Endothelial cell of umbilical vein (primary cell): ENCODE data around the gene RXFP4. TPM values are rescaled to one million over a fixed set of nuclear protein-coding genes. Genes with fewer than 3 reads are reported as not detected.
A peak's percentile ranks its signal among the peaks of the same experiment; 100 is the strongest.

Source experiments
- BruUV-seq: library from RNA; stranded (reverse); fragments of 400-500 nt; replicated peaks from 2 replicates; lab custom pipeline; 2021; lab: Mats Ljungman, UMichigan
- CTCF ChIA-PET: fragments of 300-600, 350-600 bp; sonication (Branson Sonifier 250); formaldehyde crosslinking; loops from one replicate; lab custom pipeline; 2021; ENCODE audit warnings: antibody characterized with exemption, inconsistent platforms; lab: Charles Lee
- POLR2A ChIA-PET: fragments of 300-600, 350-600 bp; sonication (Branson Sonifier 250); formaldehyde crosslinking; loops from one replicate; lab custom pipeline; 2021; ENCODE audit warnings: antibody characterized with exemption, inconsistent platforms; lab: Charles Lee
- DNase-seq: peaks from one replicate; pipeline ENCODE4 v3.0.0-alpha.2; 2011; ENCODE audit warnings: low read depth, low spot score
- FAIRE-seq: peaks from 2 replicates; lab custom pipeline; 2011; peaks lifted over from hg19 to GRCh38; lab: Jason Lieb, UNC
- H2AFZ ChIP-seq: 2 replicates; pipeline ENCODE4 v1.6.0; 2012; ENCODE audit warnings: low read depth, low read length, control low read depth, inconsistent platforms
- H3K27ac ChIP-seq: 2 replicates; pipeline ENCODE4 v1.5.1; 2011; ENCODE audit warnings: low read depth, mild to moderate bottlenecking, control low read depth, low read length, moderate library complexity; ENCODE audit not compliant: insufficient read depth
- H3K27me3 ChIP-seq, 2 experiments: 2 replicates each; pipeline versions ENCODE4 v1.6.0 to v1.6.1; 2011; ENCODE audit warnings: low read length in 2 of 2, mixed read lengths in 1 of 2; ENCODE audit not compliant: control insufficient read depth in 2 of 2, insufficient read depth in 2 of 2
- H3K36me3 ChIP-seq, 2 experiments: 2 replicates in 1 of 2; 3 replicates in 1 of 2; pipeline ENCODE4 v1.5.1; 2011; ENCODE audit warnings: low read length in 2 of 2, mild to moderate bottlenecking in 1 of 2, moderate library complexity in 1 of 2; ENCODE audit not compliant: control insufficient read depth in 2 of 2, insufficient read depth in 2 of 2; ENCODE audit errors: extremely low read depth in 1 of 2
- H3K4me1 ChIP-seq: 3 replicates; pipeline ENCODE4 v1.5.1; 2011; ENCODE audit warnings: mild to moderate bottlenecking, low read length; ENCODE audit not compliant: control insufficient read depth, insufficient read depth; ENCODE audit errors: extremely low read depth
- H3K4me2 ChIP-seq: 2 replicates; pipeline ENCODE4 v1.6.1; 2011; ENCODE audit warnings: low read length, control low read depth, mixed read lengths; ENCODE audit not compliant: insufficient read depth
- H3K4me3 ChIP-seq, 3 experiments: fragments of 200-600 bp in 1 of 3; sonication (generic), shearing (Covaris generic) in 1 of 3; replicated peaks in 1 of 3; 2 replicates each; pipeline ENCODE4 v1.5.1; 2011 to 2016; ENCODE audit warnings: control low read depth in 3 of 3, low read length in 3 of 3, mild to moderate bottlenecking in 2 of 3, inconsistent platforms in 1 of 3, low read depth in 1 of 3, moderate library complexity in 1 of 3; ENCODE audit not compliant: insufficient read depth in 1 of 3
- H3K79me2 ChIP-seq: 2 replicates; pipeline ENCODE4 v1.6.0; 2012; ENCODE audit warnings: low read length, inconsistent platforms; ENCODE audit not compliant: control insufficient read depth, insufficient read depth
- H3K9ac ChIP-seq: replicated peaks from 2 replicates; pipeline ENCODE3; 2011; ENCODE audit warnings: low read length, control low read depth; ENCODE audit not compliant: insufficient read depth; ENCODE audit errors: extremely low read depth
- H3K9me1 ChIP-seq: replicated peaks from 3 replicates; pipeline ENCODE4 v1.6.0; 2011; ENCODE audit warnings: mild to moderate bottlenecking, low read length; ENCODE audit not compliant: control insufficient read depth, insufficient read depth; ENCODE audit errors: extremely low read depth
- H3K9me3 ChIP-seq: replicated peaks from 2 replicates; pipeline ENCODE4 v1.5.1; 2012; ENCODE audit warnings: low read length, inconsistent platforms; ENCODE audit not compliant: control insufficient read depth, insufficient read depth
- H4K20me1 ChIP-seq: replicated peaks from 2 replicates; pipeline ENCODE3; 2011; ENCODE audit warnings: mild to moderate bottlenecking, low read length; ENCODE audit not compliant: control insufficient read depth, insufficient read depth; ENCODE audit errors: extremely low read depth
- GATA2 ChIP-seq: IDR thresholded peaks from 2 replicates; pipeline ENCODE4 v1.7.0; 2011; ENCODE audit warnings: low read depth, mild to moderate bottlenecking, moderate library complexity, mixed read lengths, low read length; ENCODE audit not compliant: insufficient read length, insufficient read depth
- JUN ChIP-seq: IDR thresholded peaks from 2 replicates; pipeline ENCODE4 v1.6.1; 2011; ENCODE audit warnings: borderline replicate concordance, low read depth; ENCODE audit not compliant: insufficient read length, insufficient read depth
- MYC ChIP-seq: IDR thresholded peaks from one replicate; pipeline ENCODE4 v1.6.1; 2011; ENCODE audit warnings: mild to moderate bottlenecking, low read depth, low read length
- POLR2AphosphoS5 ChIP-seq: IDR thresholded peaks from 2 replicates; pipeline ENCODE4 v1.6.1; 2012; ENCODE audit warnings: low read depth, mild to moderate bottlenecking, control low read depth, low read length, moderate library complexity; ENCODE audit not compliant: insufficient read depth
- dilution Hi-C: fragments of 300-500 bp; cut with MboI; formaldehyde crosslinking; loops from one replicate; pipeline ENCODE4 v1.15.0; 2019; ENCODE audit warnings: low sequenced_read_pairs; ENCODE audit not compliant: extremely low pct_ligation_motif_present
- intact Hi-C: fragments of 100-400 bp; cut with micrococcal nuclease; formaldehyde crosslinking; loops from one replicate; pipeline ENCODE4 v1.10.0; 2022
- microRNA-seq: library from miRNA; unstranded; fragments of <30 nt; microRNA quantifications from one replicate; pipeline ENCODE4 v1.2.0, GENCODE V29; 2021; ENCODE audit warnings: borderline number of aligned reads, borderline replicate concordance
- polyA plus RNA-seq, 4 experiments: library from polyadenylated mRNA; depleted of rRNA in 3 of 4; stranded (reverse) in 3 of 4; unstranded in 1 of 4; fragments of >200 nt; gene quantifications; 2 replicates each; pipeline versions ENCODE4 v1.2.1 to v1.2.3, GENCODE V29; 2011 to 2012; ENCODE audit warnings: missing spikeins in 1 of 4
- small RNA-seq: library from RNA; depleted of rRNA; stranded (forward); fragments of <200 nt; gene quantifications from one replicate; pipeline ENCODE3, GENCODE V24; 2012; ENCODE audit warnings: low replicate concordance, low read depth; ENCODE audit not compliant: insufficient read depth, insufficient read length
- total RNA-seq: library from RNA; stranded (reverse); gene quantifications from 2 replicates; pipeline ENCODE4 v1.2.3, GENCODE V29; 2021
- TF ChIP-seq, protein P1 (sequence below): IDR thresholded peaks from 2 replicates; pipeline ENCODE4 v1.6.1; 2011; ENCODE audit not compliant: insufficient read depth, insufficient read length
- TF ChIP-seq, protein P2 (sequence below), 2 donors: IDR thresholded peaks; 1 replicate in 1 of 2; 2 replicates in 1 of 2; pipeline ENCODE4 v1.5.1; 2011; ENCODE audit warnings: low read length in 2 of 2, mild to moderate bottlenecking in 2 of 2, moderate library complexity in 2 of 2, control low read depth in 1 of 2, inconsistent platforms in 1 of 2, low read depth in 1 of 2; ENCODE audit not compliant: insufficient read depth in 1 of 2; ENCODE audit errors: extremely low read depth in 1 of 2

Gene RXFP4
- total and polyA plus RNA-seq, 2 donors (not counting 3 experiments of a cell fraction or from before 2014, with no cell fraction given), result not detected

DNA sequence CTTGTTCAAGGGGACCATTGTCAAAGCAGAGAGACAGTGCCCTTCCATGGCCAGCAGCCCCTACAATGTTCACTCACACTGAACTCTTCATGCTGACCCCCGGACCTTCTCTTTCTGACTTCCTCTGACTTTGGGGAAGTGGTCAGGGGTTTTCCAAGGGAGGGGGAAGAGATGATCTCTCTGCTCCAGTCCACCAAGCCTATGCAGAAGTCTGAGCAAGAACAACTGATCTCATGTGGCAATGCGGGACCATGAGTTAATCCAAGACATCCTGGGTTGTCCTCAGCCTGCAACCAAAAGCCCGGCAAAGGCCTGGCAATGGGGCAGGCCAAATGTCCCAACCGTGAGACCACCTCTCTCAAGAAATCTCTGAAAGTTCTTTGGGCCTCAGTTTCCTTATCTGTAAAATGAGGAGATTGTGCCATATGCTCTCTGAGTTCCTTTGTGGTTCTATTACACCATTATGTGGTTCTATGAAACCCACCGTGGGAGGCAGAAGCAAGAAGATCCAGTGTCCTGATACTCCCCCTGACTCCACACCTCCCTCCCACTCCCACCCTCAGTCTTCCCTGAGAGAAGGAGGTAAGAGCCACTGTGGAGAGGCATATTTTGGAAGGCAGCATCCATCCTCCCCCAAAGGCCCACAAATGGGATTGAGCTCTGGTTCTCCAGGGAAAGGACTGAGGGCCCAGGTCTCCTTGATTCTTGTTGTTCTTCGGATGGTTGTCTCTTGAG lies 48.7 kb downstream of the RXFP4 start:
- TF ChIP-seq POLR2AphosphoS5 (no peak), JUN (no peak), GATA2 (no peak), MYC (no peak)
- TF ChIP-seq, protein P1, sequence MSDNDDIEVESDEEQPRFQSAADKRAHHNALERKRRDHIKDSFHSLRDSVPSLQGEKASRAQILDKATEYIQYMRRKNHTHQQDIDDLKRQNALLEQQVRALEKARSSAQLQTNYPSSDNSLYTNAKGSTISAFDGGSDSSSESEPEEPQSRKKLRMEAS, result no peak
- TF ChIP-seq, protein P2, sequence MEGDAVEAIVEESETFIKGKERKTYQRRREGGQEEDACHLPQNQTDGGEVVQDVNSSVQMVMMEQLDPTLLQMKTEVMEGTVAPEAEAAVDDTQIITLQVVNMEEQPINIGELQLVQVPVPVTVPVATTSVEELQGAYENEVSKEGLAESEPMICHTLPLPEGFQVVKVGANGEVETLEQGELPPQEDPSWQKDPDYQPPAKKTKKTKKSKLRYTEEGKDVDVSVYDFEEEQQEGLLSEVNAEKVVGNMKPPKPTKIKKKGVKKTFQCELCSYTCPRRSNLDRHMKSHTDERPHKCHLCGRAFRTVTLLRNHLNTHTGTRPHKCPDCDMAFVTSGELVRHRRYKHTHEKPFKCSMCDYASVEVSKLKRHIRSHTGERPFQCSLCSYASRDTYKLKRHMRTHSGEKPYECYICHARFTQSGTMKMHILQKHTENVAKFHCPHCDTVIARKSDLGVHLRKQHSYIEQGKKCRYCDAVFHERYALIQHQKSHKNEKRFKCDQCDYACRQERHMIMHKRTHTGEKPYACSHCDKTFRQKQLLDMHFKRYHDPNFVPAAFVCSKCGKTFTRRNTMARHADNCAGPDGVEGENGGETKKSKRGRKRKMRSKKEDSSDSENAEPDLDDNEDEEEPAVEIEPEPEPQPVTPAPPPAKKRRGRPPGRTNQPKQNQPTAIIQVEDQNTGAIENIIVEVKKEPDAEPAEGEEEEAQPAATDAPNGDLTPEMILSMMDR (IDR thresholded peaks at IDR 0.05; ENCODE audit: extremely low read depth in 1 of 2, insufficient read depth in 1 of 2, low read depth in 1 of 2, low read length in 2 of 2), result no peak
- intact Hi-C loops, result no loop called here
- no peak for FAIRE-seq
- no peak overlapping the region for H3K4me3 ChIP-seq
- BruUV-seq, result no TSS peak
- H3K79me2 ChIP-seq, result no peaks in the 10 kb centered on the region
- POLR2A ChIA-PET, result interaction anchor here (0.8 to 1.0 kb wide), 2 partner anchors 52 to 56 kb away, joined by 3 to 5 read pairs; partner anchors contain the start of gene KHDC4
- no peak overlapping the region for H2AFZ ChIP-seq
- H3K36me3 ChIP-seq, result no peaks in the 10 kb centered on the region
- dilution Hi-C loops, result no loop called here
- no peak for DNase-seq
- no peaks in the 10 kb centered on the region for H3K9me3 ChIP-seq
- H4K20me1 ChIP-seq, result no peaks in the 10 kb centered on the region
- no peaks in the 10 kb centered on the region for H3K27me3 ChIP-seq
- CTCF ChIA-PET, result interaction anchor here (0.6 to 5.0 kb wide), 38 partner anchors 9 to 265 kb away, joined by 3 to 142 read pairs (median 5); partner anchors contain the start of genes ARHGEF2, GON4L, KHDC4 and SSR2
- no peak overlapping the region for H3K4me2 ChIP-seq
- H3K4me1 ChIP-seq, result peaks cover 6% of the 10 kb centered on the region
- no peaks in the 10 kb centered on the region for H3K9me1 ChIP-seq
- no peak overlapping the region for H3K27ac ChIP-seq
- no peak overlapping the region for H3K9ac ChIP-seq

Small RNA genes lying within 50 kb of the gene (microRNA-seq; reads per million reads assigned to microRNA genes)
- not detected for gene MIR6738

Small RNA genes lying within 50 kb of the gene (small RNA-seq; reads per million reads assigned to genes)
- not detected for gene MIR6738
- gene RF00015, result not detected
- not detected for gene SCARNA4
- 15.5 reads per million, percentile 73 among the genes with 10 or more reads in this experiment for gene SNORA80E

Other genes starting within 250 kb of the RXFP4 start
- 58.7 and 60.4 TPM in 2 replicates for gene GON4L, start 84.4 kb upstream of the RXFP4 start, total RNA-seq
- gene GON4L, start 84.4 kb upstream of the RXFP4 start, polyA plus RNA-seq, result 29.5 and 30.5 TPM in 2 replicates
- gene SYT11, start 82.1 kb upstream of the RXFP4 start, total RNA-seq, result 33.7 and 36.5 TPM in 2 replicates
- gene SYT11, start 82.1 kb upstream of the RXFP4 start, polyA plus RNA-seq, result 27.6 and 28.2 TPM in 2 replicates
- gene RIT1, start 30.3 kb upstream of the RXFP4 start, total RNA-seq, result 46.4 and 47.8 TPM in 2 replicates
- gene RIT1, start 30.3 kb upstream of the RXFP4 start, polyA plus RNA-seq, result 52.0 and 65.5 TPM in 2 replicates
- gene KHDC4, start 7.2 kb upstream of the RXFP4 start, total RNA-seq, result 54.1 and 55.6 TPM in 2 replicates
- 47.9 and 48.6 TPM in 2 replicates for gene KHDC4, start 7.2 kb upstream of the RXFP4 start, polyA plus RNA-seq
- gene ARHGEF2, start 36.9 kb downstream of the RXFP4 start, total RNA-seq, result 110 and 118 TPM in 2 replicates
- 59.2 and 62.0 TPM in 2 replicates for gene ARHGEF2, start 36.9 kb downstream of the RXFP4 start, polyA plus RNA-seq
- gene SSR2, start 79.3 kb downstream of the RXFP4 start, total RNA-seq, result 339 and 362 TPM in 2 replicates
- gene SSR2, start 79.3 kb downstream of the RXFP4 start, polyA plus RNA-seq, result 1,337 and 1,787 TPM in 2 replicates
- 48.1 and 50.8 TPM in 2 replicates for gene UBQLN4, start 112.2 kb downstream of the RXFP4 start, total RNA-seq
- 50.5 and 53.6 TPM in 2 replicates for gene UBQLN4, start 112.2 kb downstream of the RXFP4 start, polyA plus RNA-seq
- 77.7 and 80.3 TPM in 2 replicates for gene LAMTOR2, start 113.1 kb downstream of the RXFP4 start, total RNA-seq
- gene LAMTOR2, start 113.1 kb downstream of the RXFP4 start, polyA plus RNA-seq, result 136 and 145 TPM in 2 replicates
- not detected in 2 replicates for gene RAB25, start 119.5 kb downstream of the RXFP4 start, total RNA-seq
- gene RAB25, start 119.5 kb downstream of the RXFP4 start, polyA plus RNA-seq, result not detected in 2 replicates
- gene MEX3A, start 140.8 kb downstream of the RXFP4 start, total RNA-seq, result 23.6 and 26.6 TPM in 2 replicates
- gene MEX3A, start 140.8 kb downstream of the RXFP4 start, polyA plus RNA-seq, result 20.2 and 22.0 TPM in 2 replicates
- 715 and 742 TPM in 2 replicates for gene LMNA, start 173.1 kb downstream of the RXFP4 start, total RNA-seq
- 371 and 461 TPM in 2 replicates for gene LMNA, start 173.1 kb downstream of the RXFP4 start, polyA plus RNA-seq
- gene SEMA4A, start 211.9 kb downstream of the RXFP4 start, total RNA-seq, result 1.5 and 1.6 TPM in 2 replicates
- 0.97 and 1.5 TPM in 2 replicates for gene SEMA4A, start 211.9 kb downstream of the RXFP4 start, polyA plus RNA-seq